Astrocyte of the spinal cord (primary cell): Measurements from ENCODE around the gene JPH3.
A peak's percentile ranks its signal among the peaks of the same experiment; 100 is the strongest.
"Not testable (repeated sequence)": the region's sequence is repeated elsewhere in the genome, so short reads cannot be mapped to it uniquely, and the experiment has no call there.

Experiments
- DNase-seq: peaks from one replicate; pipeline ENCODE4 v3.0.0; 2011; ENCODE audit warnings: low read depth, low spot score
- H3K4me3 ChIP-seq: 2 replicates; pipeline ENCODE4 v1.5.1; 2011; ENCODE audit warnings: low read depth, mild to moderate bottlenecking, low read length, moderate library complexity
- CTCF ChIP-seq: IDR thresholded peaks from 2 replicates; pipeline ENCODE4 v1.5.1; 2012; ENCODE audit warnings: low read depth, mild to moderate bottlenecking, low read length, inconsistent platforms
- in situ Hi-C: cut with HindIII; loops from 2 replicates; pipeline ENCODE4 v1.10.0; 2017; ENCODE audit warnings: low sequenced_read_pairs

The JPH3 gene

GRCh38 chr16:87720446-87720845, 118.1 kb downstream of the JPH3 start:
- no peak for TF ChIP-seq CTCF
- in situ Hi-C loops: no loop called here
- H3K4me3 ChIP-seq: no peak overlapping the region
- no peak for DNase-seq

DNA sequence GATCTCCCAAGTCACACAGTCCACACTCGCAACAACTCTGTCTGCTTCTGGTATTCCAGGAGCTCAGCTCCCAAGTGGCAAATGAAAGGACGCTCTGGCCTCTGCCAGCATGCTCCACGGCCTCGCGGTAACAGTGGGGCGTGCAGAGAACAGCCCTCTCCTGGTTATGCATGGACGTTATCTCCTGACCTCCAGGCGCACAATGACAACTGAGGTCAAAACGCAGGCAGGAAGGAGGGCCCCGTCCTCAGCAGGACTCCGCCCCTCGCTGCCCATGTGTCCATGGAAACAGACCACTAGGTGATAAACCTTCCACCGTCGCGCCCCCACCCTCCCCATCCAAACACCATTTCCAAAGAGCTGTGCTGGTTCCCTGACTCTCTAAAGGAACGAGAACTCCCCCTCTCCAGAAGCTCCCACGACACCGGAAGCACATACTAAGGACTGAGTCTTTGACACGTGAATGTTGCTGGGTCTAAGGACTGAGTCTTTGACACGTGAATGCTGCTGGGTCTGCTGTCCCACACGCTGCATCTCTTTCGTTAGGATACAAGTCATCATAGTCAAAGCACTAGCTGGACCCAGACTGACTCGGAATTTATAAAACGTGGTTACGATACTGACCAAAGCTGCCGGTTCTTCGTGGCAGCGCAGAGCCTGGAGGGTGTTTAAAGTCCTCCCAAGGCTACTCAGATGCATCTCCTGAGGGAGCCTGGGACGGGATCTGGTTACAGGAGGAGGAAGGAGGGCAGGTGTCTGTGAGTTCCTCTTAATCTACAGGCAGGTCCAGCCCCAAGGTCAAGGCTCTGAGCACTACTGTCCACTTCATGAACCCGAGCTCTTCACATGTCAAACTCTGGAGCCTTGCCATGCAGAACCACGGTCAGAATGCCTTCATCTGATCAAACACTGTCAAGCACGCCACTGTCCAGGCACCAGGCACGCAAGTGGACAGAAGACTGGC, 119.6 kb downstream of the JPH3 start:
- in situ Hi-C loops: no loop called here
- DNase-seq: no peak
- H3K4me3 ChIP-seq: no peak overlapping the region
- no peak for TF ChIP-seq CTCF

- no peak for TF ChIP-seq CTCF
- in situ Hi-C loops: no loop called here
- no peak overlapping the region for H3K4me3 ChIP-seq
- no peak for DNase-seq
Measured at GRCh38 chr16:87722590-87723225, 120.4 kb downstream of the JPH3 start.

GRCh38 chr16:87723226-87723623, 120.9 kb downstream of the JPH3 start:
- in situ Hi-C loops: no loop called here
- no peak for TF ChIP-seq CTCF
- no peak overlapping the region for H3K4me3 ChIP-seq
- DNase-seq: peak; percentile 76

DNA sequence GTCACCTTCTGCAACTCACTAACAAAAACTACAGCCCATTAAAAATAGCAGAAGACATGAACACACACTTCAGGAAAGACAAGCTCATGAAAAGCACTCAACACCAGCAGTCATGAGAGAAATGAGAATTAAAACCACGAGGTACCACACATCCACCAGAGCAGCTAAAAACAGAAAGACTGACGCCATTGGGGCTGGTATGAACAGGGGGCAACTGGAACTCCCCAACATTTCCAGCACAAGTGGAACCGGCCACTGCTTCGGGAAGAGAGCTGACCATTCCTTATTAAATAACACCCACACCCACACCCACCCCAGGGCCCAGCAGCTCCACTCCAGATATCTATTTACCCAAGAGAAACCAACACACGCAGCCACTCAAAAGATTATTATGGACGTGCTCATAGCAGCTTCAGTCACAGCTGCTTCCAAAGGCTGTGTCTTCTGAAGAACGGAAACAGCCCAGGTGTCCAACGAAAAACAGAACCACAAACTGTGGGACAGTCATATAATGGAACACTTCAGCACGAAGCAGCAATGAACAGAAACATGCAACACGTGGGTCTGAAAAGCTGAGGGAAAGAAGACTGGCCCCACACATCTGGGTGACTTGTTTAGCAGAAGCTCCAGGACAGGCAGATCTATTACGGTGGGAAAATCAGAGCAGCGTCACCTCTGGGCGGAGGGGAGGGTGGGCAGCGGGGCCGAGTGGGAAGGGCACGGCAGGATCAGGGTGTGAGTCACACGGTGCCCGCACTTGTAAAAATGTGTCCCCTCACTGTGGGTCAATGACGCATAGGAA, 122.4 kb downstream of the JPH3 start:
- in situ Hi-C loops: no loop called here
- DNase-seq: no peak
- no peak for TF ChIP-seq CTCF
- no peak overlapping the region for H3K4me3 ChIP-seq

DNA sequence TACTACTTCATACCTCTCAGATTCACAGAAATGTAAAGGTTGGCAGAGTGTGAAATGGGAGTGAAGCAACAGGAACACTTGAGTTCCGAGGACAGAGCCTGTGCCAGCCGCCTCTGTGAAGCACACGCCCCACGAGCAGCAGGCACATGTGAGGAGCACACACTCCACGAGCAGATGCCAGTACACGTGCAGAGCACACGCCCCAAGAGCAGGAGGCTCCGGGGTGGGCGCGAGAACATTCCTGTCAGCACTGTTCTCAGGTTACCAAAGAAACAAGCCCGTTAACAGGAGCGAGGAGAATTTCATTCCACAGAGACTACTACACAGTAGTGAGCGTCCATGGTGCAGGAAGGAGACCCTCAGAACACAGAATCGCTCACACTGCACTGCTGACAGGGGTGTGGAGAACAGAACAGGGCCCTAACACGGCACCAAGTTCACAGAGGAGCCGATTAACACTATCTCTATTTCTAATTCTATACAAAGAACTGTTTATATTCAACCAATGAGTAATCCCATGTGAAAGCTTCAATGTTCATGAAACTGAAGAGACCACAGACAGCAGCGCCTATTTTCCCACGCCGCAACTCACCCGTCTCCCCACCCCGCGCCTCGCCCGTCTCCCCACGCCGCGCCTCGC, 123.4 kb downstream of the JPH3 start:
- TF ChIP-seq CTCF: no peak
- no peak overlapping the region for H3K4me3 ChIP-seq
- in situ Hi-C loops: no loop called here
- peak; percentile 70 for DNase-seq

- in situ Hi-C loops, H3K4me3 ChIP-seq, DNase-seq: not testable (repeated sequence)
Measured at GRCh38 chr16:87726577-87726976, 124.3 kb downstream of the JPH3 start.
